ENCODE measurements around the gene MIOS. TPM values are rescaled to one million over a fixed set of nuclear protein-coding genes. Genes with fewer than 3 reads are reported as not detected.

MIOS gene
- polyA plus RNA-seq, 2 of the 4 experiments (the other 2 are of a cell fraction): 19.1 to 49.1 TPM

DNA sequence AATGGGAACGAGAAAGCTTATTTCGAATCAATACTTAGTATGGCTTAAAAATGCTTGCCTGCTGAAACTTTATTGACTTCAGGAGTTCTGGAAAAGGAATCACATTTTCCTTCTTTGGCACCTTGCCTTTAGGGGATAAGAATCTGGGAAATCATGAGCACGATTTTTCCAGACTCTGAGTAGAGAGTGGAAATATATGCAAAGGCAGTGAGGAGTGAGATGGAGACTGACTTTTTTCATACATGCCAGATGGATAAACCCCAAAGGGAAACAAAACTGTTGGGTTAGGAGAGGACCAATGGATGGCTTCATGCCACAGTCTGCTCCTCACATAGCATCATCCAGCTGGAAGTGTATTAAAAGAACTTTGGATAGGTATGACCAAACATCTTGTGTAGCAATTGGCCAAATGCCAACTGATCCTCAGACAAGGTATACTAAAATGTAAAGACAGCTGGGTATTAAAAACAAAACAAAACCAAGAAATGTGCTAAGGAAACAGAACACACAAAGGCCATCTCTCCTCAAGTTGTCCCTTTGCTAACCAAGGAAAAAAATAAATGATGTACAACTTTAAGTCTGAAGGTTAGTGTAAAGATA is 32.8 kb upstream of the MIOS start:
- 0 out of 3 replicates have a peak, but pooled peaks cover 3% of the 10 kb centered on the region for H3K9me3 ChIP-seq
- TF ChIP-seq, protein P1, sequence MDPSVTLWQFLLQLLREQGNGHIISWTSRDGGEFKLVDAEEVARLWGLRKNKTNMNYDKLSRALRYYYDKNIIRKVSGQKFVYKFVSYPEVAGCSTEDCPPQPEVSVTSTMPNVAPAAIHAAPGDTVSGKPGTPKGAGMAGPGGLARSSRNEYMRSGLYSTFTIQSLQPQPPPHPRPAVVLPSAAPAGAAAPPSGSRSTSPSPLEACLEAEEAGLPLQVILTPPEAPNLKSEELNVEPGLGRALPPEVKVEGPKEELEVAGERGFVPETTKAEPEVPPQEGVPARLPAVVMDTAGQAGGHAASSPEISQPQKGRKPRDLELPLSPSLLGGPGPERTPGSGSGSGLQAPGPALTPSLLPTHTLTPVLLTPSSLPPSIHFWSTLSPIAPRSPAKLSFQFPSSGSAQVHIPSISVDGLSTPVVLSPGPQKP (IDR thresholded peaks at IDR 0.05; ENCODE audit: low read depth, low read length): no peak
- TF ChIP-seq RAD21 (conservative IDR thresholded peaks at IDR 0.05 in 1 of 2, IDR thresholded peaks at IDR 0.05 in 1 of 2): no peak
- no peak for TF ChIP-seq ZNF302 (CRISPR knock-in tag; IDR thresholded peaks at IDR 0.05)
- no peak for TF ChIP-seq RCOR1 (IDR thresholded peaks at IDR 0.05; ENCODE audit: low read depth, low read length)
- no peak for TF ChIP-seq MYC (IDR thresholded peaks at IDR 0.05; ENCODE audit: borderline replicate concordance, low read length)
- no peak for TF ChIP-seq ZFP36 (IDR thresholded peaks at IDR 0.05; ENCODE audit: borderline replicate concordance, partially characterized antibody)
- no peak for TF ChIP-seq FOXS1 (CRISPR knock-in tag; IDR thresholded peaks at IDR 0.05)
- TF ChIP-seq CBX8 (IDR thresholded peaks at IDR 0.05): no peak
- H3K4me3 ChIP-seq: no peak overlapping the region
- CTCF ChIA-PET: interaction anchor here (0.5 to 6.9 kb wide), 4 partner anchors 13 to 324 kb away, joined by 3 to 54 read pairs (median 4); no protein-coding TSS in a partner anchor
- POLR2A ChIA-PET: no interaction called here
- H3K4me1 ChIP-seq: peaks cover 10% of the 10 kb centered on the region
- H3K27ac ChIP-seq: no peak overlapping the region
- ATAC-seq: no peak
- no peak for FAIRE-seq
- no peak overlapping the region for H3K4me2 ChIP-seq
- no peak for DNase-seq (ENCODE audit: low read depth in 1 of 2, low spot score in 1 of 2)
- 71% methylated on average over 3 of the region's 3 CpGs for WGBS (ENCODE audit: missing lambda C conversion rate)

DNA sequence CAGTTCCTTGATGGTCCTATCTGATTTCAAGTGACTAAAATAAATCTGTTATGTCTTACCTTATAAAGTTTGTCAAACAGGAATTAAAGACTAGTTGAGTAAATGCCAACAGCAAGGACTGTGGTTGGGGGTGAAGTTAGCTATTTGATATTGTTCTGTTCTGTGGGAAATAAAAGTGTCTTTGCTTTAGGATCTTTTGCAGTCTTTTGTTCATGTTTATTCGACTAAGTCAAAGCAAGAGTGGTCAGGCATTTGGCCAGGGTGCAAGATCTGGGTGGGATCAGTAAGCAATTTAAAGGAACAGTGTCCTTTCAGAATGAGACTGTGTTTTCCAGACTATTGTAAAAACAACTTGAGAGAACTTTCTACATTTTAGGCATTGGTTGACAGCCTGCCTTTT is 31.0 kb upstream of the MIOS start, which contains the start of gene COL28A1:
Gene COL28A1, minus strand, starts transcription at position 183 of the 400 bp plus-strand sequence. CDS start 2,998 bp downstream, outside the sequence.
- TF ChIP-seq HDAC2 (IDR thresholded peaks at IDR 0.05) (no peak), EP300 (IDR thresholded peaks at IDR 0.05) (no peak), TFCP2L1 (CRISPR knock-in tag; IDR thresholded peaks at IDR 0.05) (no peak), ZNF302 (CRISPR knock-in tag; IDR thresholded peaks at IDR 0.05) (no peak), TP53 (CRISPR knock-in tag; IDR thresholded peaks at IDR 0.05) (no peak), CHD2 (IDR thresholded peaks at IDR 0.05; ENCODE audit: low read length, partially characterized antibody) (no peak), SMC3 (IDR thresholded peaks at IDR 0.05) (no peak), RARB (CRISPR knock-in tag; IDR thresholded peaks at IDR 0.05) (no peak), CEBPB (IDR thresholded peaks at IDR 0.05) (no peak), ZC3H11A (IDR thresholded peaks at IDR 0.05) (no peak), GATA3 (IDR thresholded peaks at IDR 0.05; ENCODE audit: borderline replicate concordance) (no peak), NR3C1 (IDR thresholded peaks at IDR 0.05) (no peak), SREBF2 (IDR thresholded peaks at IDR 0.05) (no peak)
- TF ChIP-seq, protein P2, sequence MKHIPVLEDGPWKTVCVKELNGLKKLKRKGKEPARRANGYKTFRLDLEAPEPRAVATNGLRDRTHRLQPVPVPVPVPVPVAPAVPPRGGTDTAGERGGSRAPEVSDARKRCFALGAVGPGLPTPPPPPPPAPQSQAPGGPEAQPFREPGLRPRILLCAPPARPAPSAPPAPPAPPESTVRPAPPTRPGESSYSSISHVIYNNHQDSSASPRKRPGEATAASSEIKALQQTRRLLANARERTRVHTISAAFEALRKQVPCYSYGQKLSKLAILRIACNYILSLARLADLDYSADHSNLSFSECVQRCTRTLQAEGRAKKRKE (CRISPR knock-in tag; IDR thresholded peaks at IDR 0.05; ENCODE audit: low read depth): no peak
- no peak for FAIRE-seq
- ChIA-PET CTCF (interaction anchor here (6.9 kb wide), 1 partner anchor 112 kb away, joined by 54 read pairs; no protein-coding TSS in a partner anchor), POLR2A (no interaction called here)
- no peak within 1 kb of the TSS for H3K4me2 ChIP-seq
- H3K9me3 ChIP-seq: 0 out of 3 replicates have a peak, but pooled peaks cover 3% of the 10 kb centered on the region
- DNase-seq (ENCODE audit: low read depth in 1 of 2, low spot score in 1 of 2): no peak
- no peaks in the 10 kb centered on the region for H3K4me1 ChIP-seq
- WGBS (ENCODE audit: missing lambda C conversion rate): 6% methylated on average over 1 of the region's 1 CpG
- no peak for ATAC-seq
- no peak within 1 kb of the TSS for H3K27ac ChIP-seq
- no peak within 1 kb of the TSS for H3K4me3 ChIP-seq

DNA sequence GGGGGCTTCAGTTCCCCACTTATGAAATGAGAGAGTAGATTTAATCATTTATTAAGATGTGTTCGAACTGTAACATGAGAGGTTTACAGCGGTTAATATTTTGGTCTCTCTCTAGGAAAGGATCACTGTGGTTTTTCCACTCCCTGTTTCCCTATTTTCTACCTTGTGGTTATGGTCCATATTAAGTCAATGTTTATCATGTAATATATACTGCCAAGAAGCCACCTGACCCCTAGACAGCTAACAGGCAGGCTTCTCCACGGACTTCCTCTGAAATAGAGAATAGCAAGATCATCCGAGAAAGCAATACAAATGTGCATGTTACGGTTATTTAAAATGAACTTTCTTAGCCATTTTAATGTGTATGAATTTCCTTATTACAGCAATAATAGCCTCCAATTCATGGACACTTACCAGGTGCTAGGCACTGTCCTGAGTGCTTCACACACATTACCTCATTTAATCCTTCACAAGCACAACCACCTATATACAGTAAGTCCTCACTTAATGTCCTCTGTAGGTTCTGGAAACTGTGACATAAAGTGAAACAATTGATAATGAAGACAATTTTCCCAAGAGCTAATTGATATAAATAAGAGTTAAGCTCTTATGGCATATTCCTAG is 30.2 kb upstream of the MIOS start:
- CTCF ChIA-PET: interaction anchor here (6.9 kb wide), 1 partner anchor 112 kb away, joined by 54 read pairs; no protein-coding TSS in a partner anchor
- Histone ChIP-seq H3K4me1 (peaks cover under 1% of the 10 kb centered on the region; the same call in 1 of the 3 replicates), H3K9me3 (0 out of 3 replicates have a peak, but pooled peaks cover 3% of the 10 kb centered on the region), H3K27ac (no peak overlapping the region), H3K4me3 (no peak overlapping the region), H3K4me2 (no peak overlapping the region)
- 86% methylated on average over 5 of the region's 5 CpGs for WGBS (ENCODE audit: missing lambda C conversion rate)
- ATAC-seq (no peak), FAIRE-seq (no peak), DNase-seq (ENCODE audit: low read depth in 1 of 2, low spot score in 1 of 2) (no peak)
- TF ChIP-seq ZSCAN20 (CRISPR knock-in tag; IDR thresholded peaks at IDR 0.05): no peak
- TF ChIP-seq ZFP36 (IDR thresholded peaks at IDR 0.05; ENCODE audit: borderline replicate concordance, partially characterized antibody): no peak
- TF ChIP-seq HEYL (CRISPR knock-in tag; IDR thresholded peaks at IDR 0.05): no peak
- no peak for TF ChIP-seq RCOR1 (IDR thresholded peaks at IDR 0.05; ENCODE audit: low read depth, low read length)
- TF ChIP-seq HOXB5 (CRISPR knock-in tag; IDR thresholded peaks at IDR 0.05): no peak
- no peak for TF ChIP-seq FOSB (CRISPR knock-in tag; IDR thresholded peaks at IDR 0.05)
- TF ChIP-seq ESRRA (IDR thresholded peaks at IDR 0.05; ENCODE audit: borderline replicate concordance, low read length): no peak
- TF ChIP-seq HOXA7 (CRISPR knock-in tag; IDR thresholded peaks at IDR 0.05): no peak
- TF ChIP-seq RAD21 (conservative IDR thresholded peaks at IDR 0.05 in 1 of 2, IDR thresholded peaks at IDR 0.05 in 1 of 2): no peak
- no peak for TF ChIP-seq BHLHE40 (IDR thresholded peaks at IDR 0.05; ENCODE audit: low read depth, low read length)
- TF ChIP-seq, protein P1 (IDR thresholded peaks at IDR 0.05; ENCODE audit: low read depth, low read length): no peak
- POLR2A ChIA-PET: no interaction called here

All from A549 (cell line).